ENCODE data around the gene MORC1.

The MORC1 gene

DNA sequence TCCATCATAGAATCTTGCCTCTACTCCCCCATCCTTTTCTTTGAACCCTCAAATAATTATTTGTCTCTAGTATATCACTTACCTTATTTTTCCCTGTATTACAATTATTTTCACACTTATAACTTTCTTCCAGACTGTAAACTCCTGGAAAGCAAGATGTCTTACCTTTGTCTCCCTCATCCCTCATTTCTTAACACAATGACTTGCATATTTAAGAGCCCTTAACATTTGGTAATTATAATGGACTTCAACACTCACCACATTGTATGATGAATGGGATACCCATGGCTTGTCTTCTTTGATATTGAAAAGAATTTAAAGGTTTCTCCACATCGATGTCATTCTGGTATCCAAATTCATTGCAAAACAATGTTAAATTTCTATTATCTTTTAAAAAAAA is 82.9 kb downstream of the MORC1 start:
- TF ChIP-seq CTCF (conservative IDR thresholded peaks at IDR 0.05; ENCODE audit: low read length): no peak
- no peak overlapping the region for H3K4me3 ChIP-seq (ENCODE audit: low read length)
- no peak for DNase-seq (ENCODE audit: low read depth)

GRCh38 chr3:109033000-109033660 is 84.8 kb downstream of the MORC1 start:
- no peak for DNase-seq (ENCODE audit: low read depth)
- H3K4me3 ChIP-seq (ENCODE audit: low read length): no peak overlapping the region
- TF ChIP-seq CTCF (conservative IDR thresholded peaks at IDR 0.05; ENCODE audit: low read length): no peak

GRCh38 chr3:109028753-109029152 is 89.2 kb downstream of the MORC1 start:
- TF ChIP-seq CTCF (conservative IDR thresholded peaks at IDR 0.05; ENCODE audit: low read length): no peak
- no peak for DNase-seq (ENCODE audit: low read depth)

DNA sequence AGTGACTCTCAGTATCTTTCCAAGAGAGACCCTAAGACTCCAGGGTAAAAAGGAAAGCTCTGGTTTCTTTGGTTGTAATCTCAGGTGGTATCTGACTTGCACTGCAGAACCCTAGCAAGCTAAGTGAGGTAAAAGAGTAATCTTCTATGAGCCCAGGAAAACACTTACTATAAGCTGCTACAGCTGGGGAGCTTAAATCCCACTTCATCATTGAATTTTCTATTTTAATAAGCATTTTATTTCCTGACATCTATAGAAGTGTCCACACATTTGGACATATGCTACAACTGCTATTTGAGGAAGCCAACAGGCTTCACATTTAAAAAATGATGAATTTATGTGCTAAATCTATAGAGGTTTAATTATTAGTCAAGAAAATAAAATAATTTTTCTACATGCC is 91.1 kb downstream of the MORC1 start:
- no peak overlapping the region for H3K4me3 ChIP-seq (ENCODE audit: low read length)
- no peak for TF ChIP-seq CTCF (conservative IDR thresholded peaks at IDR 0.05; ENCODE audit: low read length)
- no peak for DNase-seq (ENCODE audit: low read depth)

More at GRCh38 chr3:109028753-109029152, 89.2 kb downstream of the MORC1 start:
- H3K4me3 ChIP-seq (ENCODE audit: low read length): no peak overlapping the region

DNA sequence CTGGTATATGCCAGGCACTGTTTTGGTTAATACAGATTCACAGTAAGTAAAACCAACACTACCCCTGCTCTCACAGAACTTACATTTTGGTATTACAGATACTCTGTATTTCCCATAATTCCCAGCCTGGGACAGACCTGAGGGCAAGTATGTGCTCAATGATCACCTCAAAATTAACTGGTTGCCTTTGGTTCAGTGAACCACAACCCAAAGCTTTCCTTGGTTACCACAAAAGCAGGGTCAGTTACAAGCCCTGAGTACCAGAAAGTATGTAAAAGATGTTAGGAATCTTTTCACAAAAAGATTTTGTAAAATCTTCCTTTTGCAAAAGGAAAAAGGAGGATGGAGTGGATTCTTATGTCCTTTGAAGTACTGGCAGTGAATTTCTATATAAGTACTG is 92.0 kb downstream of the MORC1 start:
- H3K4me3 ChIP-seq (ENCODE audit: low read length): no peak overlapping the region
- DNase-seq (ENCODE audit: low read depth): no peak
- no peak for TF ChIP-seq CTCF (conservative IDR thresholded peaks at IDR 0.05; ENCODE audit: low read length)

DNA sequence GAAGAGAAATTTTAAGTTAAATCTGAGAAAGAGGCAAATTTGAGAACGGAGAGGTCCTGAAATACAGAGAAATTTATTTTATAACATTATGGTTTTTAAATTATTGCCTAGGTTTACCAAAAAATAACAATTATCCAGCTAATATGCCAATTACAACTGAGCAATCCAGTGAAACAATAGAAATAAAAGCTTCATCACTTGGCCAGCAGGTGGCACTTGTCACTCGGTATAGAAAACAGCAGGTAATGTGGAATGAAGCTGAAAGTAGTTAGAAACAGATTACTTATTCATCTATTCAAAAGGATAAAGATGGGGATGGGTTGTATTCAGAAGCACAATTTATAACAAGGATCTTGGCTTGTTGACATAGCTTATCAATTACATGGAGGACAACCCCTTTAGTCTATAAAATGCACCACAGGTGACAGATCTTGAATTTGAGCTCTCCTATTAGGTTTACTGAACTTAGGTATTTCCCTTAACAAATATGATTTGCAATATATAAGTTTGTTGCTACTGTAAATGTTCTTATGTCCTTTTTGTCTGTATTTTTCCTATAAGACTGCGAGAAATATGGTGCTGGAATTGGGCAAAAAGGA is 94.2 kb downstream of the MORC1 start:
- peak; percentile 56 for DNase-seq (ENCODE audit: low read depth)
- H3K4me3 ChIP-seq (ENCODE audit: low read length): no peak overlapping the region
- peak; percentile 75 for TF ChIP-seq CTCF (conservative IDR thresholded peaks at IDR 0.05; ENCODE audit: low read length)

GRCh38 chr3:109023167-109023566 is 94.8 kb downstream of the MORC1 start:
- TF ChIP-seq CTCF (conservative IDR thresholded peaks at IDR 0.05; ENCODE audit: low read length): no peak

More at GRCh38 chr3:109023167-109023566, 94.8 kb downstream of the MORC1 start:
- no peak overlapping the region for H3K4me3 ChIP-seq (ENCODE audit: low read length)
- no peak for DNase-seq (ENCODE audit: low read depth)

Measured in AG10803 (cell line).